H9 (cell line): ENCODE measurements around the gene MRPS27. TPM values are rescaled to one million over a fixed set of nuclear protein-coding genes. Genes with fewer than 3 reads are reported as not detected.
A peak's percentile ranks its signal among the peaks of the same experiment; 100 is the strongest.

Experiments used
- DNase-seq: peaks from one replicate; pipeline ENCODE4 v3.0.0-alpha.2; 2017
- H2AFZ ChIP-seq: one replicate; pipeline ENCODE4 v1.6.1; 2013; ENCODE audit warnings: mild to moderate bottlenecking, low read length, control low read depth, moderate library complexity
- H2AK5ac ChIP-seq: 2 replicates; pipeline ENCODE4 v1.6.1; 2013; ENCODE audit warnings: low read length, control low read depth, mixed read lengths; ENCODE audit not compliant: insufficient read length
- H2BK120ac ChIP-seq: one replicate; pipeline ENCODE4 v1.6.1; 2013; ENCODE audit warnings: low read depth, mild to moderate bottlenecking, low read length, control low read depth, inconsistent platforms; ENCODE audit not compliant: poor library complexity, severe bottlenecking
- H2BK12ac ChIP-seq: 2 replicates; pipeline ENCODE4 v1.6.1; 2013; ENCODE audit warnings: low read length, control low read depth, mixed read lengths, low read depth; ENCODE audit not compliant: insufficient read length
- H2BK15ac ChIP-seq: 2 replicates; pipeline ENCODE4 v1.6.1; 2013; ENCODE audit warnings: low read depth, low read length, control low read depth
- H2BK20ac ChIP-seq: one replicate; pipeline ENCODE4 v1.6.1; 2013; ENCODE audit warnings: low read depth, mild to moderate bottlenecking, low read length, control low read depth, inconsistent platforms; ENCODE audit not compliant: poor library complexity, severe bottlenecking
- H2BK5ac ChIP-seq: 2 replicates; pipeline ENCODE4 v1.6.1; 2013; ENCODE audit warnings: low read length, control low read depth, mixed read lengths; ENCODE audit not compliant: insufficient read length
- H3K14ac ChIP-seq: 2 replicates; pipeline ENCODE4 v1.6.1; 2013; ENCODE audit warnings: low read length, control low read depth; ENCODE audit not compliant: insufficient read depth
- H3K18ac ChIP-seq: 2 replicates; pipeline ENCODE4 v1.6.1; 2013; ENCODE audit warnings: low read depth, mild to moderate bottlenecking, mixed read lengths, low read length, control low read depth; ENCODE audit not compliant: insufficient read length
- H3K23ac ChIP-seq: 2 replicates; pipeline ENCODE4 v1.6.1; 2013; ENCODE audit warnings: low read length, control low read depth, mixed read lengths, low read depth; ENCODE audit not compliant: insufficient read length
- H3K23me2 ChIP-seq: 2 replicates; pipeline ENCODE4 v1.6.1; 2013; ENCODE audit warnings: low read depth, mild to moderate bottlenecking, mixed read lengths, low read length, control low read depth; ENCODE audit not compliant: insufficient read length, poor library complexity, severe bottlenecking
- H3K27ac ChIP-seq: 2 replicates; pipeline ENCODE4 v1.5.1; 2013; ENCODE audit warnings: low read length, control low read depth, mixed read lengths, low read depth; ENCODE audit not compliant: insufficient read length
- H3K27me3 ChIP-seq: 2 replicates; pipeline ENCODE4 v1.6.1; 2013; ENCODE audit warnings: low read length, control low read depth, inconsistent platforms; ENCODE audit not compliant: insufficient read depth
- H3K4ac ChIP-seq: 2 replicates; pipeline ENCODE4 v1.6.1; 2013; ENCODE audit warnings: low read depth, mild to moderate bottlenecking, control low read depth, inconsistent platforms, low read length, moderate library complexity
- H3K4me1 ChIP-seq: 2 replicates; pipeline ENCODE4 v1.6.1; 2013; ENCODE audit warnings: low read length, control low read depth, inconsistent platforms; ENCODE audit not compliant: insufficient read depth
- H3K4me2 ChIP-seq: 2 replicates; pipeline ENCODE4 v1.6.1; 2013; ENCODE audit warnings: low read length, control low read depth, mixed read lengths; ENCODE audit not compliant: insufficient read length, insufficient read depth
- H3K56ac ChIP-seq: 2 replicates; pipeline ENCODE4 v1.6.1; 2013; ENCODE audit warnings: low read depth, mild to moderate bottlenecking, mixed read lengths, low read length, control low read depth; ENCODE audit not compliant: insufficient read length
- H3K79me1 ChIP-seq: 2 replicates; pipeline ENCODE4 v1.6.1; 2013; ENCODE audit warnings: low read depth, mild to moderate bottlenecking, moderate library complexity, low read length, control low read depth, inconsistent platforms; ENCODE audit not compliant: insufficient read depth, poor library complexity, severe bottlenecking
- H3K79me2 ChIP-seq: 2 replicates; pipeline ENCODE4 v1.6.1; 2013; ENCODE audit warnings: low read length, control low read depth, inconsistent platforms; ENCODE audit not compliant: insufficient read depth
- H3K9ac ChIP-seq: 2 replicates; pipeline ENCODE4 v1.6.1; 2013; ENCODE audit warnings: low read length, control low read depth, mixed read lengths; ENCODE audit not compliant: insufficient read length; ENCODE audit errors: extremely low read depth
- H3K9me3 ChIP-seq: one replicate; pipeline ENCODE4 v1.6.1; 2013; ENCODE audit warnings: low read depth, low read length, inconsistent platforms; ENCODE audit not compliant: control insufficient read depth
- H3T11ph ChIP-seq: one replicate; pipeline ENCODE4 v1.6.1; 2013; ENCODE audit warnings: mild to moderate bottlenecking, low read length, control low read depth, inconsistent platforms
- H4K20me1 ChIP-seq: one replicate; pipeline ENCODE4 v1.6.1; 2013; ENCODE audit not compliant: control insufficient read depth, insufficient read length, insufficient read depth
- H4K5ac ChIP-seq: 2 replicates; pipeline ENCODE4 v1.6.1; 2013; ENCODE audit warnings: low read depth, mild to moderate bottlenecking, mixed read lengths, low read length, control low read depth; ENCODE audit not compliant: insufficient read length
- H4K8ac ChIP-seq: replicated peaks from 2 replicates; pipeline ENCODE4 v1.6.1; 2013; ENCODE audit warnings: low read length, control low read depth, mixed read lengths, low read depth; ENCODE audit not compliant: insufficient read length
- H4K91ac ChIP-seq: 2 replicates; pipeline ENCODE4 v1.6.1; 2013; ENCODE audit warnings: low read depth, mild to moderate bottlenecking, moderate library complexity, mixed read lengths, low read length, control low read depth; ENCODE audit not compliant: insufficient read length
- H3K27ac Mint-ChIP-seq, 3 experiments: 2 replicates in 2 of 3; 3 replicates in 1 of 3; pipeline ENCODE4 v1.8.0; 2020 to 2021; ENCODE audit warnings: mixed read lengths in 3 of 3, mild to moderate bottlenecking in 1 of 3, moderate library complexity in 1 of 3
- H3K27me3 Mint-ChIP-seq: 2 replicates; pipeline ENCODE4 v1.8.0; 2021; ENCODE audit warnings: low read depth, mild to moderate bottlenecking, moderate library complexity, mixed read lengths
- H3K36me3 Mint-ChIP-seq, 3 experiments: 2 replicates in 2 of 3; 3 replicates in 1 of 3; pipeline ENCODE4 v1.8.0; 2020 to 2021; ENCODE audit warnings: low read depth in 3 of 3, mixed read lengths in 3 of 3; ENCODE audit not compliant: insufficient read depth in 1 of 3
- H3K4me1 Mint-ChIP-seq, 2 experiments: 2 replicates each; pipeline ENCODE4 v1.8.0; 2020; ENCODE audit warnings: mixed read lengths in 2 of 2
- H3K4me3 Mint-ChIP-seq, 2 experiments: 2 replicates in 1 of 2; 3 replicates in 1 of 2; pipeline ENCODE4 v1.8.0; 2020 to 2021; ENCODE audit warnings: mild to moderate bottlenecking in 2 of 2, mixed read lengths in 2 of 2, moderate library complexity in 1 of 2
- H3K9me3 Mint-ChIP-seq, 2 experiments: 2 replicates in 1 of 2; 3 replicates in 1 of 2; pipeline ENCODE4 v1.8.0; 2020; ENCODE audit warnings: mild to moderate bottlenecking in 2 of 2, mixed read lengths in 2 of 2, moderate library complexity in 1 of 2
- CTCF ChIP-seq: fragments of 200-600 bp; sonication (generic); conservative IDR thresholded peaks from 3 replicates; pipeline ENCODE4 v1.8.0; 2021; ENCODE audit warnings: antibody characterized with exemption, mild to moderate bottlenecking
- total RNA-seq: library from RNA; stranded (reverse); gene quantifications from 2 replicates; pipeline ENCODE4 v1.2.1, GENCODE V29; 2021

Gene MRPS27
- total RNA-seq, 1 experiment from 2014 or later: 83.3 TPM

- Histone ChIP-seq H3K56ac (no peak overlapping the region), H3K14ac (no peak overlapping the region), H4K5ac (no peak overlapping the region), H4K91ac (no peak overlapping the region), H3K23ac (no peak overlapping the region), H3T11ph (no peak overlapping the region), H2BK5ac (no peak overlapping the region), H3K4me1 (peaks cover 8% of the 10 kb centered on the region; the same call in 1 of the 2 replicates), H3K27ac (no peak overlapping the region), H2AK5ac (no peak overlapping the region), H3K4me2 (no peak overlapping the region), H2BK120ac (no peak overlapping the region), H3K23me2 (no peaks in the 10 kb centered on the region), H4K8ac (no peak overlapping the region), H3K9ac (no peak overlapping the region), H3K9me3 (no peaks in the 10 kb centered on the region), H3K27me3 (no peaks in the 10 kb centered on the region), H3K79me2 (no peaks in the 10 kb centered on the region), H2BK12ac (no peak overlapping the region), H3K79me1 (no peaks in the 10 kb centered on the region), H2AFZ (no peak overlapping the region), H4K20me1 (no peaks in the 10 kb centered on the region), H3K4ac (no peak overlapping the region), H2BK20ac (no peak overlapping the region), H3K18ac (no peak overlapping the region), H2BK15ac (no peak overlapping the region)
- Mint-ChIP-seq H3K36me3 (peaks cover 9 to 31% (median 28%) of the 10 kb centered on the region in 3 experiments; a peak in 5 of 7 replicates), H3K4me3 (no peak overlapping the region), H3K9me3 (no peaks in the 10 kb centered on the region), H3K4me1 (peaks cover 45 to 51% of the 10 kb centered on the region in 2 experiments), H3K27ac (peak overlapping the region in 2 of 3 experiments; percentile 7 to 72; a peak in 3 of 7 replicates), H3K27me3 (no peaks in the 10 kb centered on the region)
- no peak for TF ChIP-seq CTCF
- DNase-seq: no peak
Observed at GRCh38 chr5:72234265-72234700, 85.8 kb downstream of the MRPS27 start.
